Activated gamma-delta T cell treated with anti-CD3 and anti-CD28 coated beads, Interleukin-2, amount 50 U/mL, for 16 hours (primary cell): Measurements from ENCODE around the gene GJA5.
"Not testable (repeated sequence)": the region's sequence is repeated elsewhere in the genome, so short reads cannot be mapped to it uniquely, and the experiment has no call there.

Source experiments
- DNase-seq: peaks from one replicate; pipeline ENCODE4 v3.0.0-alpha.2; 2020; ENCODE audit warnings: low read depth

GJA5 gene

GRCh38 chr1:147762233-147763024 is 2.0 kb upstream of the GJA5 start:
- no peak for DNase-seq

GRCh38 chr1:147758379-147759100 is 1.9 kb downstream of the GJA5 start:
- no peak for DNase-seq

GRCh38 chr1:147757015-147757990 is 3.1 kb downstream of the GJA5 start:
- no peak for DNase-seq

- no peak for DNase-seq
Observed at GRCh38 chr1:147756341-147756740, 4.1 kb downstream of the GJA5 start.

- DNase-seq: no peak
Observed at GRCh38 chr1:147754661-147755060, 5.7 kb downstream of the GJA5 start.

GRCh38 chr1:147753081-147753480 is 7.3 kb downstream of the GJA5 start:
- no peak for DNase-seq

GRCh38 chr1:147752511-147752910 is 7.9 kb downstream of the GJA5 start:
- no peak for DNase-seq

GRCh38 chr1:147751346-147751745 is 9.1 kb downstream of the GJA5 start:
- DNase-seq: no peak

GRCh38 chr1:147750618-147751217 is 9.7 kb downstream of the GJA5 start:
- no peak for DNase-seq

- no peak for DNase-seq
Observed at GRCh38 chr1:147749792-147750191, 10.6 kb downstream of the GJA5 start.

GRCh38 chr1:147748676-147749350 is 11.6 kb downstream of the GJA5 start:
- no peak for DNase-seq

GRCh38 chr1:147747966-147748365 is 12.4 kb downstream of the GJA5 start:
- no peak for DNase-seq

- DNase-seq: no peak
Observed at GRCh38 chr1:147745271-147745670, 15.1 kb downstream of the GJA5 start.

GRCh38 chr1:147741065-147741464 is 19.3 kb downstream of the GJA5 start:
- DNase-seq: no peak

GRCh38 chr1:147740391-147740790 is 20.0 kb downstream of the GJA5 start:
- DNase-seq: no peak

GRCh38 chr1:147738739-147739476 is 21.5 kb downstream of the GJA5 start:
- no peak for DNase-seq

- no peak for DNase-seq
Observed at GRCh38 chr1:147738129-147738528, 22.3 kb downstream of the GJA5 start.

- no peak for DNase-seq
Observed at GRCh38 chr1:147736883-147737282, 23.5 kb downstream of the GJA5 start.

GRCh38 chr1:147735423-147735822 is 25.0 kb downstream of the GJA5 start:
- DNase-seq: no peak

GRCh38 chr1:147734291-147734841 is 26.0 kb downstream of the GJA5 start:
- not testable (repeated sequence) for DNase-seq
